Mucosa of rectum (tissue), 2 donors: ENCODE data around the gene TMEM176B.
"Not testable (repeated sequence)": the region's sequence is repeated elsewhere in the genome, so short reads cannot be mapped to it uniquely, and the experiment has no call there.

Experiments
- H3K27ac ChIP-seq, 2 donors: one replicate each; pipeline ENCODE4 v1.7.0; 2013; ENCODE audit warnings: inconsistent platforms in 2 of 2, low read depth in 2 of 2, low read length in 2 of 2
- H3K27me3 ChIP-seq, 2 donors: one replicate each; pipeline ENCODE4 v1.7.0; 2013; ENCODE audit warnings: low read length in 2 of 2; ENCODE audit not compliant: control insufficient read depth in 2 of 2, insufficient read depth in 2 of 2
- H3K36me3 ChIP-seq, 2 donors: one replicate each; pipeline ENCODE4 v1.7.0; 2013; ENCODE audit warnings: low read length in 2 of 2; ENCODE audit not compliant: control insufficient read depth in 2 of 2, insufficient read depth in 2 of 2
- H3K4me1 ChIP-seq, 2 donors: one replicate each; pipeline ENCODE4 v1.7.0; 2013; ENCODE audit warnings: low read length in 2 of 2, mild to moderate bottlenecking in 1 of 2; ENCODE audit not compliant: control insufficient read depth in 2 of 2, insufficient read depth in 2 of 2
- H3K4me3 ChIP-seq, 2 donors: one replicate each; pipeline ENCODE4 v1.7.0; 2013; ENCODE audit warnings: low read length in 2 of 2
- H3K9ac ChIP-seq, 2 donors: one replicate each; pipeline ENCODE4 v1.7.0; 2013; ENCODE audit warnings: low read length in 2 of 2, low read depth in 1 of 2, mild to moderate bottlenecking in 1 of 2
- H3K9me3 ChIP-seq, 2 donors: one replicate each; pipeline ENCODE4 v1.7.0; 2013; ENCODE audit warnings: low read length in 2 of 2; ENCODE audit not compliant: control insufficient read depth in 2 of 2
- donor health status: healthy.
- donor health status: Normal muscosa, but diverticular disease.

The TMEM176B gene

DNA sequence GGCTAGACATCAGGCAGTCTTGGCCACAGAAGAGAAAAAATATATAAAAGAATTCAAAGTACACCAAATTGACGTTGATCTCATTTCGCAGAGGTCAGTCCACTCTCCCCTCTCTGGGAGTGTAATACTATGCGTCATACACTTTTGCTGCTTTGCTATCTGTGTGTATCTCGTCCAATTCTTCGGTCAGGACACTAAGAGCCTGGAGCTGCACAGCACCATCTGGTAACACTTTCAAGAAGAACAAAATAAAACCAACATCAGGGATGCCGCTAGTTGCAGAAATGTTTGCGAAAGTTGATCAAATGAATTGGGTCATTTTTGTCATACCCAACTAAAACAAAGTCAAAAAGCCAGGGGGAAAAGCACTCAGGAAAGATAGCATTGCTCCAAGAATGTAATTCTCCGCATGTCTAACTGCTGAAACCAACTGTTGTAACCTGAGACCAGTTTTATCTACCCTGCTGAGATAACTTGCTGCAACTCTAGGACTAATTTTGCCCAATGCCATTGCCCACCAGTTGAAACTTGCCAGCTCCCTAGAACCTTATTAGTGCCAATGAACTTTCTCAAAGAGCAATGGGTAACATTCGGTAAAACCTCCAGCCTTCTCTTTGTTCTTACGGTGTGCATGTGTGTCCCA lies 23.4 kb upstream of the TMEM176B start:
- Histone ChIP-seq H3K36me3 (no peaks in the 10 kb centered on the region), H3K27ac (no peak overlapping the region), H3K4me3 (no peak overlapping the region), H3K4me1 (peaks cover 10 to 23% of the 10 kb centered on the region in 2 donors), H3K9ac (no peak overlapping the region), H3K27me3 (no peaks in the 10 kb centered on the region), H3K9me3 (no peaks in the 10 kb centered on the region)

DNA sequence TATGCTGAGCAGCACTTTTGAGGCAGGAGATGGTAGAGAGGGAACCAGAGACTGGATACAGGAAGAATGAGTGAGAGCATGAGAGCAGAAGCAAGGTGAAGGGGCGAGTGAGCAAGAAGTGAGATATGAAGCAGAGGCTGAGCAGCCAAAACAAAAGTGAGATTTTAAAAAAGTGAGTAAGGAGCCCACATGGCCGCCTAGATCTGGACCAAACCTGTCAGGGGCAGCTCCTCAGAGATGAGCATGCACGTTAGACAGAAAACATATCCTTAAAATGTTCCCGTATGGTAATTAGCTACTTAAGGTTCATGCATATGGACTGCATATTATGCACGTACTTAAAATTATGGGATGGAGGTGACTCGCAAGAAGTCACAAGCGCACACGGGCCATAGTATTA lies 22.9 kb upstream of the TMEM176B start:
- Histone ChIP-seq H3K9ac (no peak overlapping the region), H3K4me3 (no peak overlapping the region), H3K27ac (no peak overlapping the region)

DNA sequence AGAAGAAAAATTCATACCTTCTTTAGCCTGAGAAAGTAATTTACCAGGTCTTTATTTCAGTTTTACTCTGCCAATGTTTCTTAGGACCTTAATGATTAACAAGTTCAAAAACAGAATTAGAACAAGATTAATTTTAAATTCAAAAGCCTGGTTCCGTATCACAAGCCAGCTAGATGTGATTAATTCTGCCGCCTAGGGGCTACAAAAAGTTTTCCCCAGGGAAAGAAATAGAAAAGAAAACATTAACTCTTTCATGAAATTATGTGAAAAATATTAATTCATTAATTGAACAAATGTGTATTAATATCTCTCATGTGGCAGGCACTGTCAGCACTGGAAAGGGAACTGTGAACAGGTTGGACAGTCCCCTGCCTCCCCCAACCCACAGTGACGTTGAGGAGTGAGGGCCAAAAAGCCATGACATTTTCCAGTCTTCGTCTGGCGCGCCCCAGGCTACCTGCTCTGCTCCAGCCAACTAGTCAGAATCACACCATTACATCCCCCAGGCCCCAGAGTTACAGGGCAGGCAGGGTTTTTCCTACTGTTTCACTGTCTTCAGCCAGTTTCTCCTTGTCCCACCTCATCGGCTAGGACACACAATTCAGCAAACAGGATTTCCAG lies 20.5 kb upstream of the TMEM176B start:
- Histone ChIP-seq H3K9me3 (no peaks in the 10 kb centered on the region), H3K36me3 (no peaks in the 10 kb centered on the region), H3K9ac (no peak overlapping the region), H3K4me1 (peaks cover 2 to 5% of the 10 kb centered on the region in 2 donors), H3K4me3 (no peak overlapping the region), H3K27me3 (no peaks in the 10 kb centered on the region), H3K27ac (no peak overlapping the region)

More for the DNA sequence above, 22.9 kb upstream of the TMEM176B start:
- Histone ChIP-seq H3K9me3 (no peaks in the 10 kb centered on the region), H3K36me3 (no peaks in the 10 kb centered on the region), H3K4me1 (peaks cover 10 to 23% of the 10 kb centered on the region in 2 donors), H3K27me3 (no peaks in the 10 kb centered on the region)

DNA sequence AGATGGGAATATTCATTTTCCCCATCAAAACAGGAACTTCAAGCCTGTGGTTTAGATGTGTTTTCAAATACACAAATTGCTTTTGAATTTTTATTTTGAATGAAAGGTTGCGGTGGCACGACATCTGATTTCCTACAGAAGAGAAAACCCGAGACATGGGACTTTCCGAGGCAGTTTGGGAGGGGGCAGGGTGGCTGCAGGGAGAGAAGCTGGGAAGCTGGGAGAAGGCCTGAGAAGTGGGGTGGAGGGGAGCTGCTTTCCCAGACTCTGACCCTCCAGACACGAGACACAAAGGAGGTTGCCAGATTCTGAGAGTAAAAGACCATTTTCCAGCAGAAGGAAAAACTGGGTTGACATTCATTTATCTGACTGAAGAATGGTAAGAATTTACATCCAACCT lies 20.0 kb upstream of the TMEM176B start:
- H3K4me3 ChIP-seq, result no peak overlapping the region
- no peak overlapping the region for H3K27ac ChIP-seq
- H3K36me3 ChIP-seq, result no peaks in the 10 kb centered on the region
- no peaks in the 10 kb centered on the region for H3K27me3 ChIP-seq
- no peaks in the 10 kb centered on the region for H3K4me1 ChIP-seq
- no peak overlapping the region for H3K9ac ChIP-seq
- H3K9me3 ChIP-seq, result no peaks in the 10 kb centered on the region

DNA sequence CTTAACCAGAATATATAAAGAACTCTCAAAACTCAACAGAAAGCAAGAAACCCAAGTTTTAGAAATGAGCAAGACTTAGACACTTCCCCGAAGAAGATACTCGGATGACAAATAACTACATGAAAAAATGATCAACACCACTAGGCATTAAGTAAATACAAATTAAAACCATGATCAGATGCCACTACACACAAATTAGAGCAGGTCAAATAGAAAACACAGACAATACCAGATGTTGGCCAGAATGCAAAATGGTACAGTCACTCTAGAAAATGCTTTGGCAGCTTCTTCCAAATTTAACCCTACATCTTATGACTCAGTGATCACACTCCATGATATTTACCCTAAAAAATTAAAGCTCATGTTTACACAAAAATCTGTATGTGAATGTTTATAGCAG lies 18.8 kb upstream of the TMEM176B start:
- Histone ChIP-seq H3K9ac (no peak overlapping the region), H3K36me3 (no peaks in the 10 kb centered on the region), H3K4me3 (no peak overlapping the region)

DNA sequence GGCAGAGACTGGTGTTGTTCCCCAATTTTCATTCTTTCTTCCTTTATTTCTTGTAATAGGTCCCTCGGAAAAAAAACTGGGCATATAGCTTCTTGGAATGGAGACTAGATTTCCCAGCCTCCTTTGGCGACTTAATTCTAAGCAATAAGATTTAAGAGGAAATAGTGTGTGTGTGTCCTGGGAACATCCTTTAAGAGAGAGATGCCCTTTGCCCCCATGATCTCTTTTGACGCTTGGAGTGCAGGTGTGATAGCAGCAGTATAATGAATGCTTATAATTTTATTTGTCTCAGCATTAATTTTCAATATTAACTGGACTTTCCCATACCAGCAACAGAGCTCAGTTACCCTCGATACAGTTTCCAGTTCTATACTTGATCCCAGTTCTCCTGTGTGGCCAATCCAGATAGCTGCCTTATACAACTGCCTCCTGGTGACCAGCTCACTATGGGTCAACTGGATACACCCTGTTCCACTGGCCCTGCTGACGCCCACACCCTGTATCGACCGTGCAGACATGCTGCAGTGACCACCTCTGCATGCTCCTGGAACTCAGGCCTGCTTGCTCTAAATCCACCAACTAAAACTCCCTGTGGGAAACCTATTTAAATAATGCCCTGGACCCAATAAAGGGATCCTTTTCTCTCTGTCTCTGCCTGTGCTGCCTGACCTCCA lies 14.3 kb upstream of the TMEM176B start:
- no peak overlapping the region for H3K4me3 ChIP-seq
- H3K27me3 ChIP-seq, result no peaks in the 10 kb centered on the region
- H3K9ac ChIP-seq, result no peak overlapping the region
- no peak overlapping the region for H3K27ac ChIP-seq
- H3K36me3 ChIP-seq, result no peaks in the 10 kb centered on the region
- no peaks in the 10 kb centered on the region for H3K9me3 ChIP-seq
- peaks cover 0 to 4% of the 10 kb centered on the region in 2 donors for H3K4me1 ChIP-seq

More for the DNA sequence above, 18.8 kb upstream of the TMEM176B start:
- peaks cover 0 to 4% of the 10 kb centered on the region in 2 donors for H3K4me1 ChIP-seq
- H3K27ac ChIP-seq, result no peak overlapping the region
- no peaks in the 10 kb centered on the region for H3K9me3 ChIP-seq
- H3K27me3 ChIP-seq, result no peaks in the 10 kb centered on the region

DNA sequence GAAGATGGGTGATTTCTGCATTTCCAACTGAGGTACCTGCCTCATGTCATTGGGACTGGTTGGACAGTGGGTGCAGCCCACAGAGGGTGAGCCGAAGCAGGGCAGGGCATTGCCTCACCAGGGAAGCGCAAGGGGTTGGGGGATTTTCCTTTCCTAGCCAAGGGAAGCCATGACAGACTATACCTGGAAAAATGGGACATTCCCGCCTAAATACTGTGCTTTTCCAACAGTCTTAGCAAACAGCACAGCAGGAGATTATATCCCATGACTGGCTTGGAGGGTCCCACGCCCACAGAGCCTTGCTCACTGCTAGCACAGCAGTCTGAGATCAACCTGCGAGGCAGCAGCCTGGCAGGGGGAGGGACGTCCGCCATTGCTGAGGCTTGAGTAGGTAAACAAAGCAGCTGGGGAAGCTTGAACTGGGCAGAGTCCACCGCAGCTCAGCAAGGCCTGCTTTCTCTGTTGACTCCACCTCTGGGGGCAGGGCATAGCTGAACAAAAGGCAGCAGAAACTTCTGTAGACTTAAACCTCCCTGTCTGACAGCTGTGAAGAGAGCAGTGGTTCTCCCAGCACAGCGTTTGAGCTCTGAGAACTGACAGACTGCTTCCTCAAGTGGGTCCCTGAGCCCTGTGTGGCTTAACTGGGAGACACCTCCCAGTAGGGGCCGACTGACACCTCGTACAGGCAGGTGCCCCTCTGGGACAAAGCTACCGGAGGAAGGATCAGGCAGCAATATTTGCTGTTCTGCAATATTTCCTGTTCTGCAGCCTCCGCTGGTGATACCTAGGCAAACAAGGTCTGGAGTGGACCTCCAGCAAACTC lies 7.7 kb upstream of the TMEM176B start:
- peak overlapping the region; percentile 68 to 72 for H3K27ac ChIP-seq
- peak overlapping the region; percentile 1 to 32 for H3K9ac ChIP-seq
- H3K27me3 ChIP-seq, H3K9me3 ChIP-seq: not testable (repeated sequence)
- H3K4me1 ChIP-seq, result peaks cover 9 to 12% of the 10 kb centered on the region in 2 donors
- peak overlapping the region in 1 of 2 donors; percentile 54 for H3K4me3 ChIP-seq
- H3K36me3 ChIP-seq, result peaks cover 19 to 26% of the 10 kb centered on the region in 2 donors

DNA sequence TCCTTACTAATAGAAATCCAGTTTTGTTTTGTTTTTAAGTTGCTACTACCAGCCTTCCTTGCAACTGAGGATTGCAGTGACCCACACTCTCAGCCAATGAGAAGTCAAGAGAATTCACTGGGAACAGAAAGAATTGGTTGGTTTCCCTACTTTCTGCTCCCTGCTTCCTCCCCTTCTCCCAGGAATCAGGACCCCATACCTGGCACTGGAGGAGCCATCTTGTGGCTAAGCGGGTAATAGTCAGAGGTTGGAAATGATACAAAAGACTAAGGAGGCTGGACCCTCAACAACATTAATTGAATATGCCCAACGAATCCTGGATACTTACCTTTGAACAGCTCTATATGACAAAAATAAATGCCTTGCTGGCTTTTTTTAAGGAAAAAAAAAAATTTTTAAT lies 6.7 kb upstream of the TMEM176B start:
- H3K36me3 ChIP-seq, result peaks cover 19 to 28% of the 10 kb centered on the region in 2 donors
- no peak overlapping the region for H3K4me3 ChIP-seq
- H3K4me1 ChIP-seq, result peaks cover 18 to 22% of the 10 kb centered on the region in 2 donors
- peaks cover 0 to 8% of the 10 kb centered on the region in 2 donors for H3K9me3 ChIP-seq
- H3K27me3 ChIP-seq, result no peaks in the 10 kb centered on the region
- no peak overlapping the region for H3K27ac ChIP-seq
- H3K9ac ChIP-seq, result no peak overlapping the region

DNA sequence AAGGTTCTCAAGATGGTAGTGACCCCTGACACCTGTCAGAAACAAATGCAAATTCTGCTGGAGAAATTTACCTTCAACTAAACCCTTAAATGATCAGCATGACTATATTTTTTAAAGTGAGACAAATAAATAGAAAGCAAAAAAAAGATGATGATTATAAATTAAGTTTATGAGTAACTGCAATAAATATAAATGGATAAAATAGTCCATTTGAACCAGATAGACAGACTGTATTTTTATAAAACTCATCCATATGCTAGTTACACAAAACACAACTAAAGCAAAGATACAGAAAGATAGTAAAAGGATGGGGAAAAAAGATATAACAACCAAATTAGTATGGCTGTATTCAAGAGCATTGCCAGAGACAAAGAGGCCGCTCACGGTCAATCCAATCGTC lies 6.3 kb upstream of the TMEM176B start:
- Histone ChIP-seq H3K9me3 (peaks cover 0 to 8% of the 10 kb centered on the region in 2 donors), H3K36me3 (peaks cover 19 to 28% of the 10 kb centered on the region in 2 donors), H3K4me3 (no peak overlapping the region), H3K27ac (no peak overlapping the region), H3K9ac (no peak overlapping the region), H3K27me3 (no peaks in the 10 kb centered on the region), H3K4me1 (peaks cover 22 to 26% of the 10 kb centered on the region in 2 donors)
